Ammon's horn (tissue), 1 donor: ENCODE data around the gene PI4KA.

Source experiments
- DNase-seq: peaks from one replicate; pipeline ENCODE4 v3.0.0-alpha.2; 2016; ENCODE audit warnings: low spot score

Gene PI4KA

GRCh38 chr22:20881869-20882815 lies 23.5 kb upstream of the PI4KA start:
- DNase-seq = no peak

- no peak for DNase-seq
Observed at GRCh38 chr22:20881231-20881630, 22.6 kb upstream of the PI4KA start.

GRCh38 chr22:20877715-20878114 lies 19.1 kb upstream of the PI4KA start:
- no peak for DNase-seq

GRCh38 chr22:20875296-20875695 lies 16.7 kb upstream of the PI4KA start:
- no peak for DNase-seq

- no peak for DNase-seq
Observed at GRCh38 chr22:20873214-20873613, 14.6 kb upstream of the PI4KA start.

GRCh38 chr22:20869234-20869633 lies 10.6 kb upstream of the PI4KA start:
- no peak for DNase-seq

GRCh38 chr22:20868025-20868962 lies 9.7 kb upstream of the PI4KA start:
- DNase-seq = no peak

- peak; percentile 78 for DNase-seq
Observed at GRCh38 chr22:20867179-20868024, 8.8 kb upstream of the PI4KA start.

- no peak for DNase-seq
Observed at GRCh38 chr22:20866736-20867135, 8.1 kb upstream of the PI4KA start.

GRCh38 chr22:20865875-20866445 lies 7.3 kb upstream of the PI4KA start:
- no peak for DNase-seq

- no peak for DNase-seq
Observed at GRCh38 chr22:20865331-20865730, 6.7 kb upstream of the PI4KA start.

GRCh38 chr22:20864186-20864908 lies 5.7 kb upstream of the PI4KA start:
- DNase-seq = no peak

- DNase-seq = no peak
Observed at GRCh38 chr22:20863366-20863765, 4.8 kb upstream of the PI4KA start.

- DNase-seq = no peak
Observed at GRCh38 chr22:20862540-20862939, 3.9 kb upstream of the PI4KA start.

GRCh38 chr22:20859615-20860014 lies 1.0 kb upstream of the PI4KA start:
- no peak for DNase-seq

GRCh38 chr22:20857838-20858614 lies 585 bp downstream of the PI4KA start:
- peak; percentile 89 for DNase-seq

GRCh38 chr22:20857247-20857643 lies 1.4 kb downstream of the PI4KA start:
- no peak for DNase-seq

- DNase-seq = no peak
Observed at GRCh38 chr22:20853236-20853660, 5.4 kb downstream of the PI4KA start.

- no peak for DNase-seq
Observed at GRCh38 chr22:20852503-20852902, 6.1 kb downstream of the PI4KA start.

GRCh38 chr22:20852076-20852475 lies 6.5 kb downstream of the PI4KA start:
- no peak for DNase-seq
